ENCODE data around the gene LRRC14B. TPM values are rescaled to one million over a fixed set of nuclear protein-coding genes. Genes with fewer than 3 reads are reported as not detected.

LRRC14B gene
- not detected for total RNA-seq (2013)
- polyA plus RNA-seq (not detected), polyA minus RNA-seq (not detected in 2 replicates), total RNA-seq (0 to 0.12 (median 0) reads per million in 11 experiments)

DNA sequence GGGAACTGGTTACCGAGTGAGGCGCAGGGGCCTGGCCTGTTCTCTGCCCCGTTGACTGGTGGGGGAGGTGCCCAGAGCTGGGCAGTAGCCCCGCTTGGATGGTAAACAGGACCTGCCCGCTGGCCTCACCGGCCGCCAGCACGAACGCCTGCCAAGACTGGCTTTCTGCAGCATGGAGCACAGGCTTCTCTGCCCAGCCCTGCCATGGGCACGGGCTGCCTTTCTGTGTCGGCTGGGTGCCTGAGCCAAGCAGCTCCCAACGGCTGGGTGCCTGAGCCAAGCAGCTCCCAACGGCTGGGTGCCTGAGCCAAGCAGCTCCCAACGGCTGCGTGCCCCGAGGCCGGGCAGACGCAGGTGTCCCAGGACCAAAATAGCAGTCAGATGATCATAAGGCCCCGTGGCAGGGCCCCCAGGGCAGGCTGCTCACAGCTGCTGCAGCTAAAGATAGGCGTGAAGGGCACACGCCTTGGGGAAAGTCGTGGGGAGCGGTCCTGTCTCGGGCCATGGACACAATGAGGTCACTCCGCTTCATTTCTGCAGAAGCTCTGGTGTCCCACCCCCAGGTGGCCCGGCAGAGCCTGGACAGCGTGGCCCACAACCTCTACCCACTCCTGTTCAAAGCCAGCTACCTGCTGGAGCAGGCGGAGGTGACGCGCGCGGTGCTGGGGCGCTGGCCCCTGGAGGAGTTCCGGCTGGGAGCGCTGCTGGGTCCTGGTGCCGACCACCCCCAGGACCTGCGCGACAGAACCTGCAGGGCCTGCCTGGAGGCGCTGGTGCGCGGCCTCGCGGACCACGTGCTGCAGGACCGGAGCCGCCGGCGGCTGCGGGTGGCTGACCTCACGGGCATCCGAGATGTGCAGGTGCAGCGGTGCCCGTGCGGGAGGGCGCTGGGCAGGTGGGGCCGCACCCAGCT lies at the start of gene LRRC14B:
LRRC14B (plus strand) TSS at position 460 of the 913 bp plus-strand sequence; CDS start at position 504, 44 bp downstream.
- TF ChIP-seq, protein P1, sequence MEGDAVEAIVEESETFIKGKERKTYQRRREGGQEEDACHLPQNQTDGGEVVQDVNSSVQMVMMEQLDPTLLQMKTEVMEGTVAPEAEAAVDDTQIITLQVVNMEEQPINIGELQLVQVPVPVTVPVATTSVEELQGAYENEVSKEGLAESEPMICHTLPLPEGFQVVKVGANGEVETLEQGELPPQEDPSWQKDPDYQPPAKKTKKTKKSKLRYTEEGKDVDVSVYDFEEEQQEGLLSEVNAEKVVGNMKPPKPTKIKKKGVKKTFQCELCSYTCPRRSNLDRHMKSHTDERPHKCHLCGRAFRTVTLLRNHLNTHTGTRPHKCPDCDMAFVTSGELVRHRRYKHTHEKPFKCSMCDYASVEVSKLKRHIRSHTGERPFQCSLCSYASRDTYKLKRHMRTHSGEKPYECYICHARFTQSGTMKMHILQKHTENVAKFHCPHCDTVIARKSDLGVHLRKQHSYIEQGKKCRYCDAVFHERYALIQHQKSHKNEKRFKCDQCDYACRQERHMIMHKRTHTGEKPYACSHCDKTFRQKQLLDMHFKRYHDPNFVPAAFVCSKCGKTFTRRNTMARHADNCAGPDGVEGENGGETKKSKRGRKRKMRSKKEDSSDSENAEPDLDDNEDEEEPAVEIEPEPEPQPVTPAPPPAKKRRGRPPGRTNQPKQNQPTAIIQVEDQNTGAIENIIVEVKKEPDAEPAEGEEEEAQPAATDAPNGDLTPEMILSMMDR (IDR thresholded peaks at IDR 0.05): no peak
- peaks cover 6% of the 10 kb centered on the region for H3K4me1 Mint-ChIP-seq
- no peak within 1 kb of the TSS for H3K27ac ChIP-seq (ENCODE audit: low read depth in 1 of 2, low read length in 2 of 2)
- no peaks in the 10 kb centered on the region for H3K36me3 Mint-ChIP-seq
- H3K4me3 ChIP-seq (replicated peaks in 1 of 3; ENCODE audit: low read depth in 2 of 3, low read length in 3 of 3): no peak within 1 kb of the TSS
- H3K4me2 ChIP-seq (replicated peaks; ENCODE audit: extremely low read depth, low read length, poor library complexity, severe bottlenecking): no peak within 1 kb of the TSS
- H2AFZ ChIP-seq (ENCODE audit: insufficient read depth, low read depth, low read length, poor library complexity, severe bottlenecking): no peak within 1 kb of the TSS
- no peak within 1 kb of the TSS for H3K27ac Mint-ChIP-seq
- peaks cover 0 to 3% of the 10 kb centered on the region in 2 donors for H3K4me1 ChIP-seq (ENCODE audit: control insufficient read depth in 1 of 2, insufficient read depth in 2 of 2, low read length in 2 of 2)
- H3K36me3 ChIP-seq (replicated peaks in 1 of 2; ENCODE audit: control insufficient read depth in 1 of 2, insufficient read depth in 2 of 2, low read length in 2 of 2): no peaks in the 10 kb centered on the region
- intact Hi-C loops (cut with micrococcal nuclease): no loop called here
- DNase-seq: no peak
- H3K27me3 Mint-ChIP-seq (ENCODE audit: low read depth in 3 of 3): peaks cover 13 to 35% (median 18%) of the 10 kb centered on the region in 3 donors
- H3K27me3 ChIP-seq (ENCODE audit: control insufficient read depth in 2 of 2, insufficient read depth in 2 of 2, low read length in 2 of 2): peaks cover 0 to 8% of the 10 kb centered on the region in 2 donors
- WGBS (ENCODE audit: insufficient coverage): 27% methylated on average over 55 of the region's 56 CpGs
- peaks cover 0 to 2% (median 0%) of the 10 kb centered on the region in 7 donors for H3K9me3 Mint-ChIP-seq
- H4K20me1 ChIP-seq (ENCODE audit: insufficient read depth, low read length): no peaks in the 10 kb centered on the region
- peak within 1 kb of the TSS in 1 of 2 donors; percentile 62 for H3K4me3 Mint-ChIP-seq
- H3K9ac ChIP-seq (ENCODE audit: insufficient read depth, low read length, poor library complexity, severe bottlenecking): no peak within 1 kb of the TSS
- H3K79me2 ChIP-seq (ENCODE audit: insufficient read depth, low read length): no peaks in the 10 kb centered on the region
- no peaks in the 10 kb centered on the region for H3K9me3 ChIP-seq (replicated peaks in 1 of 2; ENCODE audit: control insufficient read depth in 1 of 2, insufficient read depth in 1 of 2, low read length in 2 of 2)

DNA sequence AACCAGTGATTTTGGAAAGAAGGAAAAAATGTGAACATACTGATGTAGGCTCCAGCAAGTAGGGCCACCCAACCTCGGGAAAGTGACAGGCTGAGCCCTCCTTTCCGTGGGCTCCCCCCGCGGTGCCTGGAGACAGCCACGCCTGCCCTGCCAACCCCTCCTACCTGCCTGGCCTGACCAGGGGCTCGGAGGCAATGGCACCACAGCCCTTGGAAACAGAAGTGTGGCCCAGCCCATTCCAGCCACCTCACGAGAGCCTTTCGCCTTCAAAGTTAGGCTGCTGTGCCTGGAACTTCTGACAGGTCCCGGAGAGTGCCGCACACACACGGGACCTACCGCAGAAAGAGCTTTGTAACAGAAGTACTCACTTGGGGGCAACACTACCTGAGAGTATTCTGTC lies 49.5 kb upstream of the LRRC14B start:
- Histone ChIP-seq H3K9me3 (replicated peaks in 1 of 2; ENCODE audit: control insufficient read depth in 1 of 2, insufficient read depth in 1 of 2, low read length in 2 of 2) (peaks cover 5 to 7% of the 10 kb centered on the region in 2 donors), H3K4me1 (ENCODE audit: control insufficient read depth in 1 of 2, insufficient read depth in 2 of 2, low read length in 2 of 2) (no peaks in the 10 kb centered on the region), H3K79me2 (ENCODE audit: insufficient read depth, low read length) (no peaks in the 10 kb centered on the region), H3K4me3 (replicated peaks in 1 of 3; ENCODE audit: low read depth in 2 of 3, low read length in 3 of 3) (no peak overlapping the region), H4K20me1 (ENCODE audit: insufficient read depth, low read length) (no peaks in the 10 kb centered on the region), H3K27ac (ENCODE audit: low read depth in 1 of 2, low read length in 2 of 2) (no peak overlapping the region), H3K36me3 (replicated peaks in 1 of 2; ENCODE audit: control insufficient read depth in 1 of 2, insufficient read depth in 2 of 2, low read length in 2 of 2) (no peaks in the 10 kb centered on the region), H3K9ac (ENCODE audit: insufficient read depth, low read length, poor library complexity, severe bottlenecking) (no peak overlapping the region), H3K4me2 (replicated peaks; ENCODE audit: extremely low read depth, low read length, poor library complexity, severe bottlenecking) (no peak overlapping the region), H3K27me3 (ENCODE audit: control insufficient read depth in 2 of 2, insufficient read depth in 2 of 2, low read length in 2 of 2) (no peaks in the 10 kb centered on the region), H2AFZ (ENCODE audit: insufficient read depth, low read depth, low read length, poor library complexity, severe bottlenecking) (no peak overlapping the region)
- Mint-ChIP-seq H3K4me1 (no peaks in the 10 kb centered on the region), H3K9me3 (peaks cover 3 to 11% (median 8%) of the 10 kb centered on the region in 7 donors), H3K4me3 (no peak overlapping the region), H3K36me3 (no peaks in the 10 kb centered on the region), H3K27ac (no peak overlapping the region), H3K27me3 (ENCODE audit: low read depth in 3 of 3) (peaks cover 0 to 4% (median 2%) of the 10 kb centered on the region in 3 donors)
- intact Hi-C loops (cut with micrococcal nuclease): no loop called here
- WGBS (ENCODE audit: insufficient coverage): 93% methylated on average over 12 of the region's 12 CpGs
- TF ChIP-seq, protein P1 (IDR thresholded peaks at IDR 0.05): no peak
- DNase-seq: no peak

Measured in CD14-positive monocyte (primary cell).